ENCODE measurements around the gene TBL1X. TPM values are rescaled to one million over a fixed set of nuclear protein-coding genes. Genes with fewer than 3 reads are reported as not detected.

TBL1X gene
- total and polyA plus RNA-seq, 2 experiments from 2014 or later, result 21.8 to 29.9 TPM

- Histone ChIP-seq H3K36me3 (no peaks in the 10 kb centered on the region), H3K27ac (no peak overlapping the region), H3K27me3 (no peaks in the 10 kb centered on the region), H3K4me3 (no peak overlapping the region), H3K4me1 (ENCODE audit: low read depth) (no peaks in the 10 kb centered on the region), H3K9me3 (ENCODE audit: low read depth) (no peaks in the 10 kb centered on the region)
- DNase-seq (ENCODE audit: low read depth in 1 of 2, low spot score in 1 of 2), result no peak
- TF ChIP-seq CTCF (IDR thresholded peaks at IDR 0.05; ENCODE audit: low read depth, low read length), result no peak
These were observed 273.3 kb downstream of the TBL1X start for GRCh38 chrX:9738151-9738550.

GRCh38 chrX:9739130-9739529 is 274.3 kb downstream of the TBL1X start:
- no peak overlapping the region for H3K4me3 ChIP-seq
- no peaks in the 10 kb centered on the region for H3K9me3 ChIP-seq (ENCODE audit: low read depth)
- TF ChIP-seq CTCF (IDR thresholded peaks at IDR 0.05; ENCODE audit: low read depth, low read length), result no peak

GRCh38 chrX:9745417-9746115 is 280.7 kb downstream of the TBL1X start:
- peak in 1 of 2 donors; percentile 78 for DNase-seq (ENCODE audit: low read depth in 1 of 2, low spot score in 1 of 2)
- Histone ChIP-seq H3K27ac (no peak overlapping the region), H3K36me3 (no peaks in the 10 kb centered on the region), H3K4me1 (ENCODE audit: low read depth) (no peaks in the 10 kb centered on the region), H3K9me3 (ENCODE audit: low read depth) (no peaks in the 10 kb centered on the region), H3K4me3 (no peak overlapping the region), H3K27me3 (no peaks in the 10 kb centered on the region)
- TF ChIP-seq CTCF (IDR thresholded peaks at IDR 0.05; ENCODE audit: low read depth, low read length), result no peak

More at GRCh38 chrX:9739130-9739529, 274.3 kb downstream of the TBL1X start:
- H3K4me1 ChIP-seq (ENCODE audit: low read depth), result no peaks in the 10 kb centered on the region
- no peaks in the 10 kb centered on the region for H3K36me3 ChIP-seq
- H3K27ac ChIP-seq, result no peak overlapping the region
- H3K27me3 ChIP-seq, result no peaks in the 10 kb centered on the region
- DNase-seq (ENCODE audit: low read depth in 1 of 2, low spot score in 1 of 2), result no peak

GRCh38 chrX:9746148-9746888 is 281.5 kb downstream of the TBL1X start:
- Histone ChIP-seq H3K4me3 (no peak overlapping the region), H3K27ac (no peak overlapping the region), H3K4me1 (ENCODE audit: low read depth) (no peaks in the 10 kb centered on the region), H3K36me3 (no peaks in the 10 kb centered on the region), H3K9me3 (ENCODE audit: low read depth) (no peaks in the 10 kb centered on the region), H3K27me3 (no peaks in the 10 kb centered on the region)
- peak in 1 of 2 donors; percentile 80 for DNase-seq (ENCODE audit: low read depth in 1 of 2, low spot score in 1 of 2)
- TF ChIP-seq CTCF (IDR thresholded peaks at IDR 0.05; ENCODE audit: low read depth, low read length), result no peak

- TF ChIP-seq CTCF (IDR thresholded peaks at IDR 0.05; ENCODE audit: low read depth, low read length), result no peak
- DNase-seq (ENCODE audit: low read depth in 1 of 2, low spot score in 1 of 2), result no peak
- Histone ChIP-seq H3K27ac (no peak overlapping the region), H3K27me3 (no peaks in the 10 kb centered on the region), H3K36me3 (no peaks in the 10 kb centered on the region), H3K9me3 (ENCODE audit: low read depth) (no peaks in the 10 kb centered on the region), H3K4me3 (no peak overlapping the region), H3K4me1 (ENCODE audit: low read depth) (no peaks in the 10 kb centered on the region)
These were observed 282.8 kb downstream of the TBL1X start for GRCh38 chrX:9747644-9748043.

Measured in cardiac muscle cell (in vitro differentiated cells and primary cell).